ENCODE results near the gene GLB1L2.

Gene GLB1L2

GRCh38 chr11:134346101-134346975 lies 14.6 kb downstream of the GLB1L2 start:
- in situ Hi-C loops (cut with MboI; ENCODE audit: low sequenced_read_pairs) = no loop called here

DNA sequence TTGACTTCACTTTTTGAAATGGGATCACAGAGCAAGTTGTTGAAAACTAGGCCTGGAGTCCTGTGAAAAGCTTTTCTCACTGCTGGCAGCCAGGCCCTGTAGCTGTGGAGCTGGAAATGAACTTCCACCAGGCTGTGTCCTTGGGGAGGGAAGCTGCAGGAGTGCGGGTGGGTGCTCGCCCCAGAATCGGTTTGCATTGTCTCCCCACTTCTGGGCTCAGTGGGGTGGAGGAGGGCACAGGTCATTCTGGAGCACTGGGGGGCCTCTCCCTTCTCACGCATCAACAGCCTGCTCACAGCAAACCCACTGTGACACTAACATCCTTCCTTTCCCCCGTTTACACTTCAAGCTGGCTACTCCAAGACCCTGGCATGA lies 15.2 kb downstream of the GLB1L2 start:
- in situ Hi-C loops (cut with MboI; ENCODE audit: low sequenced_read_pairs) = no loop called here

- in situ Hi-C loops (cut with MboI; ENCODE audit: low sequenced_read_pairs) = no loop called here
Observed at GRCh38 chr11:134347441-134347840, 15.7 kb downstream of the GLB1L2 start.

- in situ Hi-C loops (cut with MboI; ENCODE audit: low sequenced_read_pairs) = no loop called here
Observed at GRCh38 chr11:134349109-134349801, 17.5 kb downstream of the GLB1L2 start.

DNA sequence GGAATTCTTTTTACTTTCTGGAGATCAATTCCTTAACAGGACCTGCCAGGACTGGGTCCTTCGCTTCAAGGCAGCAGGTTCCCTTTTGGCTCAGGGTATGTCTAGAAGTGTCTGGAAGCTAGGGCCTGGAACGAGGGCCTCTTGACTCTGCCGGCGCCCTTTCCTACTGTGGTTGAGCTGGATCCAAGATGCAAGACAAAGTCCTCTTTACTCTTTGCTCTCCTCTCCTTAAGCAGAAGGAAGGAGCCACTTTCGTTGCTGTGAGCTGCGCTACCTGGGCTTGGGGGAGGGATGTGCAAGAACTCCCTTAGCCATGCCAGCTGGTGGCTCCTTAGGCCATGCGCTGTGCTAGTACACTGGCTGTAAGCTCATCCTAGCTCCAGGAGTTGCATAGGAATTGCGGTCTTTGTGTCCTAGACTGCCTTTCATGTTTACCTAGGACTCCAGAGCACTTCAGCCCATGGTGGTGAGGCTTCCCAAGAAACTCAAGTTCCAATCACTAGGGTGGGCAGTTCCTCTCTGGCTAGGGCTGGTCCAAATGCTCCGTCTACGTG lies 18.1 kb downstream of the GLB1L2 start:
- in situ Hi-C loops (cut with MboI; ENCODE audit: low sequenced_read_pairs) = no loop called here

DNA sequence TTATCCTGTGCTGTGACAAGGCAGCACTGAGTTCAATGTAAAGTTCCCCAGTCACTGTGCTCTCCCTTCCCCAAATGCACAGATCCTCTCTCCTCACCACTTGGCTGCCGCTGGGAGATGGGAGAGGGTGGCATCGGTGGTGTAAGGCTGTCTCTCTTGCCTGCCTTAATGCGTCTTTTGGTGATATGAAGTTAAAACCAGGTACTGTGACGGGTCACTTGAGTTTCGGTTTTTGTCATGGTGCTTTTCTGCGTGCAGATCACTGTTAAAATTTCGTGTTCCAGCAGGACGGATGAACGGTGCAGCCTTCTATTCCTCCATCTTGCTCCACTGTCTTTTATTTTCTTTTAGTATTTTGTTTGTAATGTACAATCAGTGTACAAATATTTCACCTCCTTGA lies 18.6 kb downstream of the GLB1L2 start:
- in situ Hi-C loops (cut with MboI; ENCODE audit: low sequenced_read_pairs) = no loop called here

GRCh38 chr11:134352111-134352510 lies 20.3 kb downstream of the GLB1L2 start:
- in situ Hi-C loops (cut with MboI; ENCODE audit: low sequenced_read_pairs) = no loop called here

DNA sequence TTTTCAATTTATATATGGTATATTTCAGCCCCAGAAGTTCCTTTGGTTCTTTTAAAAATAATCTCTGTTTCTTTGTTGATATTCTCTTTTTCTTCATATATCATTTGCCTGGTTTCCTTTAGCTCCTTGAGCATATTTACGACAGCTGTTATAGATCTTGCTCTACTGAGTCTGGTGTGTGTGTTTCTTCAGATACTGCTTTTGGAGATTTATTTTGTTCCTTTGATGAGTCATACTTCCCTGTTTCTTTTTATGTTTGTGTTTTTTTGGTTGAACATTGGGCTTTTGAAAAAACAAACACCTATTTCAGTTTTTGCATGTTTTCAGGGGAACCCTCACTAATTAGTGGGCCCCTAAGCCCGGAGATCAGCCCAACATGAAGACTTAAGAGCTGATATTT lies 23.3 kb downstream of the GLB1L2 start:
- in situ Hi-C loops (cut with MboI; ENCODE audit: low sequenced_read_pairs) = no loop called here

DNA sequence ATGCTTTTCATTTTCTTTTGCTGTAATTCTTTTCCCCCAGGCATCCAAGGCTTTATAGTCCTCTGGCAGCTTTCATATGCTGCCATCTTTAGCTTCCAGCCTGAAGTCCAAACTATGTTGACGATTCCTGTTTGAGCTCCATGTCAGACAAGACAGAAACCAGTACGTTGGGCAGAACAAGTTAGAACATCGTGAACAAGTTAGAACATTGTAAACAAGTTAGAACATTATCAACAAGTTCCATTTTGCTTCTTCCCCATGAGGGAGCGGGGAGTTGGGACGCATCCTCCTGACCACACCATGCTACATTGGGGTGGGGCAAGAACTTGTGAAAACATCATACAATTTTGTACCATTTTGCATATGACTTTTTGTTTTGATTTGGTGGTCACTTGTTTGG lies 23.9 kb downstream of the GLB1L2 start:
- in situ Hi-C loops (cut with MboI; ENCODE audit: low sequenced_read_pairs) = no loop called here

DNA sequence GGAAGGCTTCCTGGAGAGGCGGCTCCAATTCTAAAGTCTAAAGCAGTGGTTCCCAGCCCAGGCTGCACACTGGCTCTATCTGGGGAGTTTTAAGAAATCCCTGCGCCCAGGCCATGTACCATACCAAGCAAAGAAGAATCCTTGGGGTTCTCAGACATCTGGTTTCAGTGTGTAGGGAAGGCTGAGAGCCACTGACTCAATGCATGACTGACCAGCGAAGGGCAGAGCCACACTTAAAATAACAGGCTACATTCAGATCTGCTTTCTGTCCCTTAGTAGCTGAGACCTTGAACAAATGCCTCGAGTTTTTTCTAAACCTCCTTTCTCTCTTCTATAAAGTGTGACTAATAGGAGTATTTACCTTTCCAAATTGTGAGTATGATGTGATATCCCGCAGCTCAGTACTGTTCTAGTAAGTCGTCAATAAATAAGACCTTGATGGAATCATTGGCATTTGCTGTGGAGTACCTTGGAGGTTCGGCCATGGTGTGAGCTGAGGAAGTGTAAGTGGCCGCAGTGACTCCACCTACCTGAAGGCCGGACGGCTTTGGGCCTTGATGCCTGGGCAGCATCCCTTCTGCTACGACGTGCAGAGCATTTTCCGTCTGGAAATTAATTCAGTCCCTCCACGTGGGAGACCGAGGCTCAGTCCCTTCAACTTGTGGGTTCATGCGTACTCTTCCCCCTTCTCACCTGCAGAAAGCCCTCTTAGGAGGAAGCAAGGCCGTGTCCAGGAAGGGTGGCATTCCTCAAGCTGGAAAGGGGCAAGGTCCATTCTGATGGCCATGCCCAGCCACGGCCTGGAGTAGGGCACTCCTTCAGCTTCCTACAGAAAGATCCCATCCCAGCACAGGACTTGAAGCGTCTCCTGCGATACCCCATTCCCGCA lies 25.1 kb downstream of the GLB1L2 start:
- in situ Hi-C loops (cut with MboI; ENCODE audit: low sequenced_read_pairs) = no loop called here

DNA sequence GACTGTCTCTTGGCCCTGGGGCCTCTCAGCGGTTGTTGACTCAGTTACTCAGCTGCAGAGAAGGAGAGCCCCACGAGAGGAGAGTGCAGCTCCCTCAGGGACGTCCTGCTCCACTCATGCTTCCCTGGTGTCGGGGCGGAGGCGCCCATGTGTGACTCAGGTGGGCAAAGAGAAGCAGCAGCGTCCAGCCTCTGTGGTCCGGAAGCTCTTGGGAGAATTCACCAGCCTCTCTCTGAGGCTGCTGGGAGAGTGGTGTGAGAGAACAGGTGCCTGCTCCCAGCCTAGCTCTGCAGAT lies 25.7 kb downstream of the GLB1L2 start:
- in situ Hi-C loops (cut with MboI; ENCODE audit: low sequenced_read_pairs) = no loop called here

GRCh38 chr11:134358165-134358855 lies 26.5 kb downstream of the GLB1L2 start:
- in situ Hi-C loops (cut with MboI; ENCODE audit: low sequenced_read_pairs) = no loop called here

- in situ Hi-C loops (cut with MboI; ENCODE audit: low sequenced_read_pairs) = no loop called here
Observed at GRCh38 chr11:134358856-134359490, 27.2 kb downstream of the GLB1L2 start.

DNA sequence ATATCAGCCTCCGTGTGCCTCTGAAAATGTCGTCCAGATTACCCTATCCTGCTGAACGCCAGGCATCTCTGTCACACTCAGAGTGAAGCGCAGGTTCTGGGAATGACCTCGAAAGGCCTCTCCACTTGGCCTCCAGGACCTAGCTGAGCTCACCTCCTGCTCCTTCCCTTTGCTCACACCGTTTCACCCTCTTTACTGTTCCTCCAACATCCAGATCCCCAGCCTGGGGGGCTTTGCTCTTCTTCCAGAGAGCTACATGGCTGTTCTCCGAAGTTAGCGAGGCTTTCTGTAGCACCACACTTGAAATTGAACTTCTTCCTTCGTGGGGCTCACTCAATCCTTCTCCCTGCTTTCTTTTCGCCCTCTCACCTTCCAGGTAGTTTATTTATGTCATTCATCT lies 27.9 kb downstream of the GLB1L2 start:
- in situ Hi-C loops (cut with MboI; ENCODE audit: low sequenced_read_pairs) = no loop called here

- in situ Hi-C loops (cut with MboI; ENCODE audit: low sequenced_read_pairs) = no loop called here
Observed at GRCh38 chr11:134360050-134360835, 28.5 kb downstream of the GLB1L2 start.

- in situ Hi-C loops (cut with MboI; ENCODE audit: low sequenced_read_pairs) = no loop called here
Observed at GRCh38 chr11:134361661-134362060, 29.9 kb downstream of the GLB1L2 start.

- in situ Hi-C loops (cut with MboI; ENCODE audit: low sequenced_read_pairs) = no loop called here
Observed at GRCh38 chr11:134362192-134362901, 30.6 kb downstream of the GLB1L2 start.

- in situ Hi-C loops (cut with MboI; ENCODE audit: low sequenced_read_pairs) = no loop called here
Observed at GRCh38 chr11:134363161-134363560, 31.4 kb downstream of the GLB1L2 start.

GRCh38 chr11:134363592-134363991 lies 31.8 kb downstream of the GLB1L2 start:
- in situ Hi-C loops (cut with MboI; ENCODE audit: low sequenced_read_pairs) = no loop called here

All from hTERT RPE-1 (cell line).